Thyroid gland (tissue), 4 donors: ENCODE data around the gene AMZ2.

Source experiments
- CTCF ChIP-seq, 6 experiments: fragments of 200-600 bp in 3 of 6; fragments of 450-650 bp in 3 of 6; sonication (generic) in 3 of 6; IDR thresholded peaks; one replicate each; pipeline ENCODE4 v1.5.1; 2016 to 2019; ENCODE audit warnings: antibody characterized with exemption in 6 of 6, mild to moderate bottlenecking in 2 of 6, inconsistent platforms in 1 of 6, moderate library complexity in 1 of 6
- POLR2A ChIP-seq, 2 donors: fragments of 450-650 bp; IDR thresholded peaks; one replicate each; pipeline ENCODE4 v1.6.1; 2017; ENCODE audit warnings: antibody characterized with exemption in 2 of 2, mild to moderate bottlenecking in 2 of 2, moderate library complexity in 1 of 2

DNA sequence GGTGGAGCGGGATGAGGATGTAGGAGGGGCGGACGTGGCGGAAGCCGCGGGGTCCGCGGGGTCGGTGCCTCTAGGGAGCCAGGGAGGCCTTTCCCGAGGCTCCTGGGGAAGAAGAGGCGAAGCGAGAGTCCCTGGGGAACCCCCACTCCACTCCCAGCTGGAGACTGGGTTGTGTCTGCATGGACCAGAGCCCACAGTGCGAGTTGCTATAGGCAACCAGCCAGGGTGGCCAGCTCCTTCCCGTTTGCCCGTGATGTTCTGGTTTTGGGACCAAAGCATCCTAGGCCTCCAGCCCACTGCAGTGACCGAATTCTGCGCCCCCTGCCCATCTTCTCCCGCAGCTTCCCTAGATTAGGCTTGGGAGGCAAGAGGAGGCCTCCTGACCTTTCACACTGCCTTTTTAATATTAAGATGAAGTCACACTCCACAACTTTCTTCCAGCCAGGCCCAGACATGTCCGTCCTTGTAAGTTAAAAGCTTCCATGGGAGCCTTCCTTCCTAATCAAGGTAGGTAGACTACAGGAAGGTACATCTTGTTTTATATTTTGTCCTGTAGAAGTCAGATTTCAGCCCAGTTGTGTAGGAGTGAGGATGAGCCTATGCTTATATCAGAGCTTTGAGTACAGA is 469 bp downstream of the AMZ2 start:
- TF ChIP-seq CTCF (IDR thresholded peaks at IDR 0.05) = no peak
- TF ChIP-seq POLR2A (IDR thresholded peaks at IDR 0.05) = no peak
